ENCODE data around the gene ZC3H7B.
A peak's percentile ranks its signal among the peaks of the same experiment; 100 is the strongest.

Gene ZC3H7B

GRCh38 chr22:41355895-41356294 is 54.6 kb downstream of the ZC3H7B start:
- DNase-seq (ENCODE audit: low read depth, low spot score): no peak

- no peak for DNase-seq (ENCODE audit: low read depth, low spot score)
These were observed 55.2 kb downstream of the ZC3H7B start for GRCh38 chr22:41356430-41357028.

GRCh38 chr22:41357191-41357590 is 55.9 kb downstream of the ZC3H7B start:
- no peak for DNase-seq (ENCODE audit: low read depth, low spot score)

GRCh38 chr22:41358927-41359326 is 57.6 kb downstream of the ZC3H7B start:
- no peak for DNase-seq (ENCODE audit: low read depth, low spot score)

- DNase-seq (ENCODE audit: low read depth, low spot score): no peak
These were observed 58.1 kb downstream of the ZC3H7B start for GRCh38 chr22:41359376-41359775.

- peak; percentile 71 for DNase-seq (ENCODE audit: low read depth, low spot score)
These were observed 58.8 kb downstream of the ZC3H7B start for GRCh38 chr22:41360126-41360525.

GRCh38 chr22:41361716-41362310 is 60.5 kb downstream of the ZC3H7B start:
- DNase-seq (ENCODE audit: low read depth, low spot score): no peak

GRCh38 chr22:41362615-41363014 is 61.3 kb downstream of the ZC3H7B start:
- DNase-seq (ENCODE audit: low read depth, low spot score): no peak

GRCh38 chr22:41364233-41364632 is 62.9 kb downstream of the ZC3H7B start:
- DNase-seq (ENCODE audit: low read depth, low spot score): no peak

GRCh38 chr22:41364955-41365354 is 63.6 kb downstream of the ZC3H7B start:
- DNase-seq (ENCODE audit: low read depth, low spot score): no peak

- DNase-seq (ENCODE audit: low read depth, low spot score): no peak
These were observed 64.1 kb downstream of the ZC3H7B start for GRCh38 chr22:41365425-41365824.

GRCh38 chr22:41366323-41367029 is 65.2 kb downstream of the ZC3H7B start:
- no peak for DNase-seq (ENCODE audit: low read depth, low spot score)

GRCh38 chr22:41367039-41367679 is 65.8 kb downstream of the ZC3H7B start:
- no peak for DNase-seq (ENCODE audit: low read depth, low spot score)

GRCh38 chr22:41367680-41368542 is 66.6 kb downstream of the ZC3H7B start:
- DNase-seq (ENCODE audit: low read depth, low spot score): no peak

- no peak for DNase-seq (ENCODE audit: low read depth, low spot score)
These were observed 67.5 kb downstream of the ZC3H7B start for GRCh38 chr22:41368543-41369423.

GRCh38 chr22:41369424-41369745 is 68.1 kb downstream of the ZC3H7B start:
- DNase-seq (ENCODE audit: low read depth, low spot score): no peak

- DNase-seq (ENCODE audit: low read depth, low spot score): no peak
These were observed 68.5 kb downstream of the ZC3H7B start for GRCh38 chr22:41369837-41370236.

- DNase-seq (ENCODE audit: low read depth, low spot score): no peak
These were observed 76.5 kb downstream of the ZC3H7B start for GRCh38 chr22:41377846-41378245.

GRCh38 chr22:41380993-41381328 is 79.6 kb downstream of the ZC3H7B start:
- no peak for DNase-seq (ENCODE audit: low read depth, low spot score)

GRCh38 chr22:41381329-41382097 is 80.2 kb downstream of the ZC3H7B start, which contains the start of gene TEF:
Gene TEF, plus strand, starts transcription at chr22:41381942. Its CDS starts 103 bp downstream, at chr22:41382045.
- peak; percentile 92 for DNase-seq (ENCODE audit: low read depth, low spot score)

Measured in iPS DF 19.7 (cell line).